Embryonic facial prominence (tissue), 1 donor: ENCODE measurements around the gene GRAMD4.

Experiments used
- DNase-seq: peaks from one replicate; pipeline ENCODE4 v3.0.0-alpha.2; 2016; ENCODE audit errors: extremely low spot score

Gene GRAMD4, protein sequence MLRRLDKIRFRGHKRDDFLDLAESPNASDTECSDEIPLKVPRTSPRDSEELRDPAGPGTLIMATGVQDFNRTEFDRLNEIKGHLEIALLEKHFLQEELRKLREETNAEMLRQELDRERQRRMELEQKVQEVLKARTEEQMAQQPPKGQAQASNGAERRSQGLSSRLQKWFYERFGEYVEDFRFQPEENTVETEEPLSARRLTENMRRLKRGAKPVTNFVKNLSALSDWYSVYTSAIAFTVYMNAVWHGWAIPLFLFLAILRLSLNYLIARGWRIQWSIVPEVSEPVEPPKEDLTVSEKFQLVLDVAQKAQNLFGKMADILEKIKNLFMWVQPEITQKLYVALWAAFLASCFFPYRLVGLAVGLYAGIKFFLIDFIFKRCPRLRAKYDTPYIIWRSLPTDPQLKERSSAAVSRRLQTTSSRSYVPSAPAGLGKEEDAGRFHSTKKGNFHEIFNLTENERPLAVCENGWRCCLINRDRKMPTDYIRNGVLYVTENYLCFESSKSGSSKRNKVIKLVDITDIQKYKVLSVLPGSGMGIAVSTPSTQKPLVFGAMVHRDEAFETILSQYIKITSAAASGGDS

DNA sequence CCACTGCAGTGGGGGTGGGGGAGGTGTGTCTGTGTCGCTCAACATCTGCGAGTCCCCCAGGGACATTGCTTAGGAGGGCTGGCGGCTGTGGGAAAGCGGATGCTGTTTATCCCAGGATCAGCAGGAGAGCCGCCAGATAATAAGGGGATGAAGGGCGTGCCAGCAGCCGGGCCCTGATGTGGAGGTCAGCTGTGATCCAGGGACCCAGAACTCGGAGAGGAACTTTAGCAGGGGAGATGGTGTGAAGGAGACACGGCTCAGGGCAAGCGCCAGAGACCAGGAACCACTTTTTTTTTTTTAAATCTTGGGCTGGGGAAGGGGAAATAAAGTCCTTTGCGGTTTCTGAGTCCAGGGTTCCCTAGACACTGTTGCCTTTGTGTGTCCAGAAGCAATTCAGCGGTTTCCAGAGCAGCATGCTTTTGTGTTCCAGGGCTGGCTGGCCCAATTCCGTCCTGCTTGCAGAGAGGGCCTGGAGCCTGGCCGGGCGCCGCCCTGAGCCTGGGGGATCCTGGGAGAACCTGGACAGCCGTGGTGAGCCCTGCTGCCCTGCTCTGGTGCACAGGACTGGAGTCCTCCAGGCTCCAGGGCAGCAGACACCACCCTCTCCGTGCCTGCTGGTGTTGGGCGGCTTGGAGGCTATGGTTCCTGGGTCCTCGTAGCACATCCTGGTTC lies at the start of gene GRAMD4:
GRAMD4 (plus strand) TSS at position 557 of the 672 bp plus-strand sequence. CDS start 6,414 bp downstream, outside the sequence.
- no peak for DNase-seq

DNA sequence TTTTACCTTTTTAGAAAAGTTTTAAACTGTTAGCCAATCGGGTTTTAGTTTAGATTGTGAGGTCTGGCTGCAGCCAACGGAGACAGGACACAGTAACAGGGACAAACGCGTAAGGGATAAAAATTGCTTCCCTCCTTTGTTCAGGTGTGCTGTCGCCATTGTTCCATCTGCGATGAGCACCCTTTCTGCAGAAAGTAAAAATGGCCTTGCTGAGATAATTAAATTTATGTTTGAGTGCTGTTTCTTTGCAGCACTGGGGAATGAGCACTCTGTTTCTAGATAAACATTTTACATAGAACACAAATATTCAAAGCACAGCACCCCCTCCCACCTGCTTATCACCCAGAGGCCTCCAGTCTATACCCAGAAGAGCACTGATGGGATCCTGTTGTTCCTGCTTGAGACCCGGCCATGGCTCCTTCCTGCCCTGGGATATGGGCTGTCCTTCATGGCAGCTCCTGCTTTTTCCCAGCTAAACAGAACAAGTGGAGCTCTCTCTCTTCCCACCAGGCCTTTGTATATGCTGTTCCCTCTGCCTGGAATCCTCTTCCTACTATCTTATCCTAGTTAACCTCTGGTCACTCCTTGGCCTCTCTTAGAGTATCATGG lies 48.4 kb upstream of the GRAMD4 start:
- DNase-seq: no peak

DNA sequence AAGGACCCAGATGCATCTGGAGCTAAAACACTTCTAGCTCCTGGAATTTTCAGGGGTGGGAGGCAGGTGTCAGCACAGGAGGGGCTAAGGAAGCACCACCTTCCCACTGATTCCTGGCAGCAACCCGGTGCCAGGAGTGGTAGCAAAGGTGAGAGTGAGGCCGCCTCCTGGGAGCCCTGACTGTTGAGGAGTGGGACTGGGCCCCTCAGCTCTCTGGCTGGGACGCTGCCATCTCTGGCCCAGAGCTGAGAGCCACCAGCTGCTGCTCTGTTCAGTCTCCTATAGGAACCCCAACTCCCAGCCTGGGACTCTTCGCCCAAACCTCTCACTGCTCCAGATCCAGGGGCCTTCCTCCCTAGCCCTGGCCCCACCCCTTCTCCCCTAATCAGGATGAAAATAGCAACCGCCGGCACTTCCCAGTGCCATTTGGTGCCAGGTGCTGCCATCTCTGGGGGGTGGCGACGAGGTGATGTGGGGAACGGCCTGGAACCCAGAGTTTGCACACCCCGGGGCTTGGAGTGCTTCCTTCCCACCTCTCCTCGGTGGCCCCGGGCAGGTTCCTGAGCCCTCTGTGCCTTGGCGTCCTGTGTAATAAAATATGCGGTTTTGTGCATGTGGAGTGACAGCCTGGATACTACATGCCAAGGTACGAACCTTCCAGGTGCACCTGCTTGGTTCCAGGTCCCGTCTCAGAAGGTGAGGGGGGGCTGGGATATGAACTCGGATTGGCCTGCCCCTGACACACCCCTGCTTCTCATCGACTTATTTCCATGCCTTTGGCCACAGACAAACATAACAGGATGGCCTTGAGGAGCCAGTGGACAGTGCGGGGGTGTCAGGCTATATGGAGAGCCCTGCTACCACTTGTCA lies 47.0 kb upstream of the GRAMD4 start:
- DNase-seq: no peak

DNA sequence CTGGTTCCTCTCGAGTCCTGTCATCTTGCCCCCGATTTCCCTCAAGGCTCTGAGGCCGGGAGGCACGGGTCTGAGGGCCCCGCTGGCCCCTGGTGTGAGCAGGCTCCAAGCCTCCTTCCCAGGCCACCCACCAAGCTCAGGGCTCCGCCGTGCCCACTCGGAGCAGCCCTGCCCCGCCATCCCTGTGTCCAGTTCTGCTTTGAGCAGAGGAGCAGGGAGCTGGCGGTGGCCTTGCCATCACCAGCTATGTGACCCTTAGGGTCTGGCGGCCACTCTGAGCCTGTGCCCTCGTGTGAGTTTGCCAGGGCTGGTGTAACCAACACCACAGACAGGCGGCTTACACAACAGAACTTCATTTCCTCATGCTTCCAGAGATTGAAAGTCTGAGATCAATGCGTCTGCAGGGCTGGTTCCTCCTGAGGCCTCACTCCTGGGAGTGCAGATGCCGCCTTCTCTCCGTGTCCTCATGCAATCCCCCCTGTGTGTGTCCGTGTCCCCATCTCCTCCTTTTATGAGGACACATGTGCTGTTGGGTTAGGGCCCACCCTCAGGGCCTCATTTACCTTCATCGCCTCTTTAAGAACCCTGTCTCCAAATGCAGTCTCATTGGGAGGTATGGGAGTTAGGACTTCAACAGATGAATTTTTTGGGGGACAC lies 46.3 kb upstream of the GRAMD4 start:
- no peak for DNase-seq

DNA sequence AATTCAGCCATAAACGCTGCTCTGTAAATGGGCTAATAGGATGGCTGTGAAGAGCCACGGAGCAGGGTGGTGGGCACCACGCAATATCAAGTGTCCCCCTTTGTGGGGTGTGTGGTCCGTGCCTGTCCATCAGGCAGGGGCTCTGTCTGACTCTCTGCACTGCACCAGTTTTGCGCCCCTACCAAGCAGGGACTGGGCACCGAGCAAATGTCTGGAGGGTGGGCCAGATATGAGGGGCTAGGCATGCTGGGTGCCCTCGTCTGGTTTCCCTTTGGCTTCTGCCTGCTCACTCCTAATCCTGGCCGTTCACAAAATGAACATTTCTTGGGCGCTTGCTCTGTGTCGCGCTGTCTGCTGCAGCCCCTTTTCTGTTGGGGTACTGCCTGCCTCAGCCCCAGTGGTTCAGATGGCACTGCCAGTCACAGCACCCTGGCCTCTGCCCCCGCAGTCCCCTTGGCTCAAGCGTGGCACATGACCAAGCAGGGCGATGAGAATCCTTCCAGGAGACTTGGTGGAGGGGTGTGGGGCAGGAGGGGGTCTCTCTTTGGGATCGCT lies 45.7 kb upstream of the GRAMD4 start:
- DNase-seq: no peak

DNA sequence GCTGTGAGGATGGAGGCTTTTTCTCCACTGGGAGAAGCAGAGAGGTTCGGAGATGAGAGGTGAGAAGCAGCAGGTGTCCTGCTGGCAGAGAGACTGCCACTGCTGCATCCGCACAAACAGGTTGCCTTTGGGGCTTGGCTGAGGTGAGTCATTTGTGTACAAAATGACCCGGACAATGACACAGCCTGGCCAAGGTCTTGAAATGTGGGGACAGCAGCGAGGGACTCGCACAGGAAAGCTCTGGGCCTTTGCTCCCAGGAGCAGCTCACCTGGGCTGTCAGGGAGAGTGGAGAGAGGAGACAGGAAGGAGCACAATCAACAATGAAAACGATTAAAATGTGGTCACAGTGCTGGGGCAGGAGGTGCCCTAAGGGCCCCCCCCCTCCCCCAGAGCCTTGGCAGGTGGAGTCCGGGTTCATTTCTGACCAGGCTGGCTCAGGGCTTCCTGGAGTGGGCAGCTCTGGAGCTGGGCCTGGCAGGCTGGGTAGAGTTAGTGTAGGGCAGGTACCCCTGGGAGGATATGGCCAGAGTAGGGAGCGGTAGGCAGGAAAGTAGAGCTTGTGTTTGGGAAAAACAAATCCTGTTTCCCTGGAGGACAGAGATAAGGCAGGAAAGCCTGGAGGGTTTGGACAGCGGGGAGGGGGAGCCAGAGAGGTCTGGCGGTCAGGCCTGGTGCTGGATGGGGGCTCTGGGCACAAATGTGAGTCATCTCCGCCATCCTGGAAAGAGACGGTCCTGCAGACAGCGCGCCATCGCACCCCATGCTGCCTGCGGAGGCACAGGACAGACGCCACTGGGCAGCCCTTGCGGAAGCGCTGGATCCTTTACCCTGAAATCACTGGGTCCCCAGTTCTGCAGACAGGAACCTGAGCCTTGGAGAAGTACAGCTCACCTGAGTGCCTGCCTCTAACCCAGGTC lies 44.9 kb upstream of the GRAMD4 start:
- no peak for DNase-seq

DNA sequence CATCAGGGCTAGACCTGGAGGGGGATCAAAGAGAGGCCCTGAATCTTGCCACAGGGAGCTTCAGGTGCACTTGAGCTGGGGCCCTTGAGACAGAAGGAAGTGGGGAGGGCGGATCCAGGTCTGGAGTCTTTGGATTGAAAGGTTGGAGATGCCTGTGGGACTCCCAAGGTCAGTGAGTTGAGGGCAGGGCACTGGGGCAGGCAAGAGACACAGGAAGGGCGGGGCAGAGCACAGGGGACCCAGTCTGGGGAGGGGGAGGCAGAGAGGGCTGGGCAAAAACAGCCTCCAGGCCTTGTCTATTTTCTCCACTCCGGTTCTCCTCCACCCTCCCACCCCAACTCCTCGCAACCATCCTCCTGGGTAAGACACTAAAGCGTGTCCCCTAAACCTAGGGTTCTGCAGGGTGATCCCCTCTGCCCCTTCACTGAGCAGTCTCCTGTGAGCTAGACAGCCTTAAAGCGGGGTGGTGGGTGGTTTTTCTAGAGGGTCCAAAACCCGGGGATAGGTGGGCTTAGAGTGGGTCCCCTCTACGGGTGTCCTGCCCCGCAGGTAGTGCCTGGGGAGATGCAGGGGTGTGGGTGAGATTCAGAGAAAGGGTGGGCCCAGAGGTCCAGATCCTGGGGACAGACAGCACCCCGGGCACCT lies 44.2 kb upstream of the GRAMD4 start:
- DNase-seq: no peak

DNA sequence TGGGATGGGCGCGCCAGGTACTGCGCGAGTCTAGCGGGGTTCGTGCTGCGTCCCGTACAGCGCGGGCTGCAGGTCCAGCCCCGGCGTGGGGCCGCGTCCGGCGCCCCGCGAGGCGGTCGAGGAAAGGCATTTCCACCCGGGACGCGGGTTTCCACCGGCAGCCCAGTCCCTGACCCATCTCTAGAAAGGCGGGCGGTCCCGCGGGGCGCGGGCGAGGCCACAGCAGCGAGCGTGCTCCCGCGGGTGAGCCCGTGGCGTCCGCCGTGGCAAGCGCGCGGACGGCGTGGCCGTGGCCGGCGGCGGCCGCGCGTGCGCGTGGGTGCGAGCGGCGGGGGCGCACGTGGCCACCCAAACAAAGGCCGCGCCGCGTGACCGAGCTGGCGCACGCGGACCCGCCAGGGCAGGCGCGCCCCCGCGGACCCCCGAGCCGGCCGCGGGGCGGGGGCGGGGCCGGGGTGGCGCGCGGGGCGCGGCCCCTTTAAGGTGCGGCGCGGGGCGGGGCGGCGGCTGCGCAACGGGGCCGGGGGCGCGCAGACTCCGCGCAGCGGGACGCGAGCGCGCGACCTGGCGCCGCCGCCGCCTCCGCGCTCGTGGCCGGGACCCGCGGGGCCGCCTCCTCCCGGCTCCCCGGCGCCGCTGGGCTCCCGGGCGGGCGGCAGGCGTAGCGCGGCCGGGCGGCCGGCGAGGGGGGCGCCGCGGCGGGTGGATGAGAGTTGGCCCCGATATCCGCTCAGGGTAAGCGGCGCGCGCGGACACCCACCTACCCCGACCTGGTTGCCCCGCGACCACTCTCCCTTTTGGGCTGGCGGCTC lies 43.4 kb upstream of the GRAMD4 start:
- DNase-seq: peak; percentile 7

DNA sequence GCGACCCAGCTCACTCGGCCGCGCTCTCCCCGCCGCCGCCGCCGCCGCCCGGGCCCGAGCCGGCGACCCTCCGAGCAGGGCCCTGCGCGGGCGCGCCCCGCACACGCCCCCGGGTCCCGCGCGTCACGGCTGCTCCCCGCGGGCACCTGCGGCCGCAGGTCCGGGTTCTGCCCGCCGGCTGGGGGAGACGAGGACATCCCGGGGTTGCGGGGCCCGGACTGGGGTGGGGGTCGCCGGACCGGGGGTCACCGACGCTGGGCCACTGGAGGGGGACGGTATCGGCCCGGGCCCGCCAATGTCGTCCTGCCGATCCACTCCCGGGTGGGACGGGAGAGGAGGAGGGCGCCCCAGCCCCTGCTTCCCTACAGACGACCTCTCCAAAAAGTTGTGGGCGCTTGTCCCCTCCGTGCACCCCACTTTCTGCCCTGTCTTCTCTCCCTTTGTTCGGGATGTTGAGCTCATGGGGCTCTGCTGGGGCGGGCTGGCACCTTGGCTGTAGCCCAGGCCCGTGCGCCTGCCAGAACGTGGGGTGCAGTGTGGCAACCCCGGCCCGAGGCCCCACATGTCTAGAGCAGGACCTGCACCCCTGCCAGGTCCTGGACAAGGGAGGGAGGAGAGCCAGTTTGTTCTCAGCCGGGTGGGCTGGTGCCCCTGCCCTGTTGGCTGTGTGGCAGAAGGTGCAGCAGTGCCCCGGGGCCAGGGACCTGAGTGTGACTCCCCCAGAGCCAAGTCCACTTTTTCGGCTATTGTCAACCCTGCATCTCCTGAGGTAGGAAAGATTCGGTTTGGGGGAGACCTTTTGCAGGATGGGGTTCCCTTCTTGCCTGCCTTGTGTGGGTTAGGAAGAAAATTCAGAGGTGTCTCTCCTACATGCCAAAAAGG lies 42.6 kb upstream of the GRAMD4 start:
- no peak for DNase-seq

DNA sequence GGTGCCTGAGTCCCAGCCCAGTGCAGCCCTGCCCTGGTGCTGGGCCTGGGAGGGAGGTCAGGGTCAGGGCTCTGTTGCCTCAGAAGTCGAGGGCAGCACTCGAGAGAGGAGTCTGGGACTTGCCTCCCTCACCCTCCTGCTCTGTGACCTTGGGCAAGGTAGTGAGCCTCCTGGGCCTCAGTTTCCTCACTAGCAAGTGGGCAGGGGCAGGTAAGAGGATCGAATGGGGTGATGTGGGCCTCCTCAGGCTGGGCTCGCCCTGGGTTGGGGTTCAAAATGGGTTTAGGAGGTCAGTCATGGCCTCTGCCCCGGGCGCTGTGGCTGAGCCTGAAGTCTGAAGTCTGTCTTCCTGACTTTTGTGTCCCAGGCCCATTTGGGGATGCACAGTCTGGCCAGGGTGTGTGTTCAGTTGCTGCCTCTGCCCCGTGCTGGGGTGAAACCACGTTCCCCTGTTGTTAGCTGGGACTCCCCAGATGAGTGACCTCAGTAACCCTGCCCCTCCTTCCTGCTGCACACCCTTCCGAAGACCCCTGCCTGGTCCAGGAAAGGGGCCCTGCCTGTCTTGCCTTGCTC lies 41.8 kb upstream of the GRAMD4 start:
- DNase-seq: no peak

DNA sequence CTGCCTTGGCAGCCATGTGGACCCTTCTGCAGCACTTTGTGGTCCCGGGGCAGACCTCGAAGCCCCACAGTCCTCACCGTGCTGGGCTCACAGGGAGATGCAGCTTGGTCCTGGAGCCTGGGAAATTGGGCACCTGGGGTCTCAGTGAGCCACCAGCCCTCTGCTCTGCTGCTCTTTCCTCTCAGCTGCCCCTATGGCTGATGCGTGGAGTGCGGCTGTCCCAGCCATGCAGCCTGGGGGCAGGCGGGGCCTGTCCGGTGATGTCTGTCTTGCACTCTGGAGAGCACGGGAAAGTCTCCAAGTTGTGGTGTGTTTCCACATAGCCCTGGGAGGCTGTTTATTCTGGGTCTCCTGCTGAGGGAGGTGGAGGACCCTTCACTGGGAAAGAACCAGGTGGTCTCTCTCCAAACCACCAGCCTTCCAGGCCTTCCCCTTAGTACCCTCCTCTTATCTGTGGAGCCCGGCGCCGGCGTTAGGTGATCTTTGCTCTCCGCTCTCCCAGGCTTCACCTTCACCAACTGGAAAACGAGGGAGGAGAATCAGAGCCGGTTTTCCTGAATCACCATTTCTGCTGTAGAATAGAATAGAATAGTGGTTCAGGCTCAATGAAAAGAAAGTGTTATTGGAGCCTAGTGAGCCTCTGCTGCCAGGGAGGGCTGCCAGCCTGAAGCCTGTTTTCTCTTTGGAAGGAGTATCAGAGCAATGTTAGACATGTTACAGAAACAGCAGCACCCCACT lies 41.2 kb upstream of the GRAMD4 start:
- no peak for DNase-seq

DNA sequence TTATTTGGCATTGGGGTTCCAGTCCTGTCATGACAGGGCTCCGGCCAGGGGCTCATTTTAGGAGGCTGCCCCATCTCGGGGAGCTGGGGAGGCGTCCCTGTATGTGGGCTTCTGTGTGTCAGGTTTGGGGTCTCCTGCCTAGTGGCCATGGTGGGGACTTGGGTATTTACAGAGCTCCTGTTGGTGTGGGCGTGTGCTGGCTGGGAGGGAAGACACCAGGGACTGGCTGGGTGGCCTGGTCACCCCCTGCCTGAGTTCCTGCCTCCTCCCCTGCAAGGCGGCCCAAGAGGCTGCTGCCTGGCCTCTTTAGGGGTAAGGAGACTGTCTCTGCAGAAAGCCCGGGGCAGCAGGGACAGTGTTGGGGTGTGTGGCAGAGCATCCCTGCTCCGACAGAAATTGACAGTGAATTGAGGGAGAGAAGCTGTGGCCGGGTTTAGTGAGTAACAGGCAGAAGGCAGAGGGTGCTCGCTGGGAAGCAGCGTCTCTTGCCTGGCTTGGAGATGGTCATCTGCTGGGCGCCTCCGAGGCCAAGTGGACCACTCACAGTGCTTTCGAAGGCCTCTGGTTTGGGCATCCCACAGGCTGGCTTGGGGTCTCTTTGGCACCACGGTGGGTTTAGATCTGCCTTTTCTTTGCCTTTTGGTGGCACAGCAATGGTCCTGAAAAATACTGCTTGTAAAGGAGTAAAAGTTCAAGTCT lies 40.3 kb upstream of the GRAMD4 start:
- no peak for DNase-seq

DNA sequence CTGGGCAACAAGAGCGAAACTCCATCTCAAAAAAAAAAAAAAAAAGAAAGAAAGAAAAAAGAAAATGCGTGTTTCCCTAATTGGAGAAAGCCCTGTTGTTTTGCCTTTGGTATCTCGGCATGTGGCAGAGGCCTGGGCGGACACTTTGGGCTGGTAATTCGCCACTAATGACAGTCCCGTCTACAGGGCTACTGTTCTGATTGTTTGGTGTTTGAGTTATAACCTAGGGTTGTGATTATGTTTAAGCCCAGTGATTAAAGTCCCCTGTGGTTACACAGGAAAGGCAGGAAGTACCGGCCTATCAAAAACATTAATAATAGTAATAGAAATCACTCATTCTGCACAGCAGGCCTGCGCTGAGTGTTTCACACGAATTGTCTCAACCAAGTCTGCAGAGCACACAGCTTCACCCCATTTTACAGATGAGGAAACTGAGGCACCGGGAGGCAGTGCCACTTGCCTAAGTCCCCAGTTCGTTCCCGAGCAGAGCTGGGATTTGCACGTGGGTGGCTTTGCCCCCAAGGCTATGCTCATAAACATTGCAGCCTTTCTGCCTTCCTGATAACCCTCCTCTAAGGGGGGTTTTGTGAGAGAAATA lies 39.1 kb upstream of the GRAMD4 start:
- DNase-seq: no peak

DNA sequence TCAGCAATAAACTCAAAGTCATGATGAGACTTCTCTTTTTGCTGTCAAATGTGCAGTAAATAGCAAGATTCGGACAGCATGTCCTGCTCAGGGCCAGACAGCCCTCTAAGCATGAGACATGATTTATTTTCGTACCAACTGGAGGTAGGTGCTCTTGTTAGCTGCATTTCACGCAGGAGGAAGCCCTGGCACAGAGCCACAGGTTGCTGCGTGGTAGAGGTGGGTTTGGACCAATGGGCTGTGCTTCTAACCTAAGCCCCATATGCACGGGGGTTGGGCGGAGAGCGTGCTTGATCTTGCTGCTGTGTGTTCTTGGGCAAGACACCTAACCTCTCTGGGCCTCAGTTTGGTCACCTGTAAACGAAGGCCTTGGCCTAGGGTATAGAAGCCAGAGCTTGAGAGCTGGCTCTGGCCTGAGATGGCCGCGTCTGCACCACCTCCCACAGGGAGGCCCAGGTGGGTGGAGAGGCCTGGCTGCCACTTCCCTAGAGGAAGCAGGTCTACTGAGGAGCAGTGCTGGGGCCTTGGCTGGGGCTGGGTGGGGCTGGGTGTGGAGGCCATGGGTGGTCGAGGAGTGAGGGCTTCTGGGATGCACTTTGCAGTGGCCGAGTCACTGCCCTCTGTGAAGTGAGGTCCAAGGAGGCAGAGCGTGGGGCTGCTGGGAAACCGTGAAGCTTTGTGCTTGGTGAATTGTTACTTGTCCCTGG lies 38.5 kb upstream of the GRAMD4 start:
- DNase-seq: no peak
